ENCODE data around the gene BMX.

- TF ChIP-seq CTCF (IDR thresholded peaks at IDR 0.05): no peak
- TF ChIP-seq ZFX (IDR thresholded peaks at IDR 0.05; ENCODE audit: borderline replicate concordance): no peak
These were observed 62.4 kb downstream of the BMX start for GRCh38 chrX:15563056-15563455.
